Measurements from ENCODE around the gene NINJ1.

The NINJ1 gene, protein sequence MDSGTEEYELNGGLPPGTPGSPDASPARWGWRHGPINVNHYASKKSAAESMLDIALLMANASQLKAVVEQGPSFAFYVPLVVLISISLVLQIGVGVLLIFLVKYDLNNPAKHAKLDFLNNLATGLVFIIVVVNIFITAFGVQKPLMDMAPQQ

GRCh38 chr9:93134015-93134739 is at the start of gene NINJ1:
NINJ1 (minus strand) TSS chr9:93134251; CDS start chr9:93134217, 34 bp downstream.
- no peak for DNase-seq

- no peak for DNase-seq
Measured at GRCh38 chr9:93183131-93183662, 49.1 kb upstream of the NINJ1 start.

- DNase-seq, result no peak
Measured at GRCh38 chr9:93182572-93182971, 48.5 kb upstream of the NINJ1 start.

- DNase-seq, result no peak
Measured at GRCh38 chr9:93181672-93182435, 47.8 kb upstream of the NINJ1 start.

- no peak for DNase-seq
Measured at GRCh38 chr9:93180938-93181337, 46.9 kb upstream of the NINJ1 start.

- DNase-seq, result no peak
Measured at GRCh38 chr9:93178851-93179786, 45.1 kb upstream of the NINJ1 start.

- no peak for DNase-seq
Measured at GRCh38 chr9:93177676-93178075, 43.6 kb upstream of the NINJ1 start.

GRCh38 chr9:93174976-93175375 is 40.9 kb upstream of the NINJ1 start:
- DNase-seq, result no peak

- no peak for DNase-seq
Measured at GRCh38 chr9:93173365-93174051, 39.5 kb upstream of the NINJ1 start.

DNA sequence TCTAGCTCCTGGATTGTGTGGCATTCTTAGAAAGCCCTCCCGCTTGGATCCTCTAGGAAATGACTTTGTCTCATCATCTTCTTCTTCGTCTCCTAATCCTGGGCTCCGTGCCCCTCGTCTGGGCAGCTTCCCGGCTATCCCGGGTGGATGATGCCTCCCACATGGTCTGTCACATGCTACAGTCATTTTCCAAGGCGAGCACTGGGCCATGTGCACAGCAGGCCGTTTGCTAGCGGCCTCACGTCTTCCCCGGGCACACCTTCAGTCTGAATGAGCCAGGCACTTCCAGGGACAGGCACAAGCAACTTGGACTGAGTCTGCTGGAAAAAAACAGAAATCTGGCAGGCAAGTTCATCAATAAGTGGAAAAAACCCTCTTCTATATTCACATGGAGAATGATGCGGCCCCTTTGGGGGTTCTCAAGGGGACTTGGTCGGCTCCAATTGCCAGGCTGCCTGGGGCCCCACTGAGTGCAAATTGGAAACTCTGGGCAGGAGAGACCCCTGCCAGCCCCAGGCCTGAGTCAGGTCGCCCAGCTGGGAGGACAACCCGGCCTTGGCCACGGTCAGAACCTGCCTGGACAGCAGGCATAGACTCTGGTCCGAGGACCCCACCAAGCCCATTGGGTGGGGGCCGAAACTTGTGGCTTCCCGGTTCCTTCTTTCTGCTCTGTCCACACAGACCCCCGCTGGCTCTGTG is 38.8 kb upstream of the NINJ1 start:
- no peak for DNase-seq

DNA sequence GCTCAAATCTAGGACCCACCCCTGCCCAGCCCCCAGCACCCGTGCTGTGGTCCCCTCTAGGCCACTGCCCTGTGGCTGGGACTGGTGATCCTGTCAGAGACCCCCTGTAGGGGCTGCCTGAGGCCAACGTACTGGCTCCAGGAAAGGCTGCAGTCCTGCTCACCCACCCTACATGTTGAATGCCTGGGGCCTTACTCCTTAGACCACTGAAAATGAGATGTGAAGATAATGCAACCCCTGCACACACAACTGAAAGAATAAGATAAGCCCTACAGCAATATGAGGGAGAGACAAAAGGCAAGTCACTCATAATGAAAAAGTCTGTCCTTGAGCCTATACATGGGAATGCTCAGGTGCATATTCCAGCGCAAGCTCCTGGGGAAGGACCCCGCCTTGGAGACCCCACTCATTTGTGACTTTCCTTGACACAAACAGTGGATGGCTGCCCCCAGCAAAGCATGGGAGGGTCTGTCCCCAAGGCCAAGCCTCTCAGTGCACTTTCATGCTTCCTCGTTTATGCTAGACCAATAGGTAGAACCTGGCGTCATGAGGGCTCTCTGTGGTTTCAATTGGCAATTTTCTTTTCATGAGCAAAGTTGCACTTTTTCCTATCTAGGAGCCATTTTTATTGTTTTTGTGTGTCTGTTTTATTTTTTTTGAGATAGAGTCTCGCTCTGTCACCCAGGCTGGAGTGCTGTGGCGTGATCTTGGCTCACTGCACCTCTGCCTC is 37.4 kb upstream of the NINJ1 start:
- DNase-seq, result no peak

DNA sequence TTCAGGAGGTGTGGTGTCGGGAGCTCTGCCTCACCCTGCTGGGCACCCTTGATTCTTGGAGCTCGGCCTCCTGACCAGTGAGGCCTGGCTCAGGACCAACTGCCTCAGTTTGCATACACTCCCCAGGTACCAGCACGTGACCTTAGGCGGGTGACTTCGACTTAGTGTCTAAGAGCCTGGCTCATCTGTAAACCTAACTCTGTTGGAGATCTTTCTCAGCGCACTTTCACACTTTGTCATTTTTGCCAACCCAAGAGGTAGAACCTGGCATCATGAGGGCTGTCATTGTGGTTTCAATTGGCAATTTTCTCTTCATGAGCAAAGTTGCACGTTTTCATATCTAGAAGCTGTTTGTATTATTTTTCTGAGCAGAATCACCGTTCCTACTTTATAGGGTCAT is 36.5 kb upstream of the NINJ1 start:
- DNase-seq, result no peak

- no peak for DNase-seq
Measured at GRCh38 chr9:93169444-93169843, 35.4 kb upstream of the NINJ1 start.

- DNase-seq, result no peak
Measured at GRCh38 chr9:93168581-93168980, 34.5 kb upstream of the NINJ1 start.

DNA sequence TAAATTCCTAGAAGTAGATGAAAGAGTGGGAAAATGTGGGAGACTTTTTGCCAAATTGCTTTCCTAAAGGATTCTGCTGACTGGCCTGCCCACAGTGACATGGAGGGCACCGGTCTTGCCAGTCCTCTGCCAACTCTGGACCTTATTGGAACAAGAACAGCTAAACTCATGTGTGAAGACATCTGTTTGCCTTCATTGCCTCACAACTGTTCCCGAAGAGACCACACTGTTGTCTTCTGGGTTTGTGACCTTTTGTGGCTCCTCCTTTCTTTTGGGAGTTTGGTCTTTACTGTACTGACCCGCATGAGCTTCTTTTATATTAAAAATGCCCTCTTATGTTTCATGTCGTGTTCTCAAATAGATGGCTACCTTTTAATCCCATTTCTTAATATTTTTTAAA is 33.8 kb upstream of the NINJ1 start:
- no peak for DNase-seq

DNA sequence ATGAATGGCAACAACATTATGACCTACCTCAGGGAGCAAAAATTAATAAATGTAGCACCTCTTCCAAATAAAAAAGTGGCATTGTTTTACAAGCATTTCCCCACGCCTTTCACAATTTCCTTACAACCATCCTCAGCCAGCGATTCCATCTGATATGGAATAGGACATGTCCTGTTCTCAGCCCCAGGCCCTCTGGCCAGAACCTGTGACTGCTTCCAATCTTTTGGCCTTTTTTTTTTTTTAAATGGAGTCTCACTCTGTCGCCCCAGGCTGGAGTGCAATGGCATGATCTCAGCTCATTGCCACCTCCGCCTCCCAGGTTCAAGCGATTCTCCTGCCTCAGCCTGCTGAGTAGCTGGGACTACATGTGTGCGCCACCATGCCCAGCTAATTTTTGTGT is 33.1 kb upstream of the NINJ1 start:
- no peak for DNase-seq

GRCh38 chr9:93166699-93167098 is 32.6 kb upstream of the NINJ1 start:
- no peak for DNase-seq

- DNase-seq, result no peak
Measured at GRCh38 chr9:93164085-93164484, 30.0 kb upstream of the NINJ1 start.

DNA sequence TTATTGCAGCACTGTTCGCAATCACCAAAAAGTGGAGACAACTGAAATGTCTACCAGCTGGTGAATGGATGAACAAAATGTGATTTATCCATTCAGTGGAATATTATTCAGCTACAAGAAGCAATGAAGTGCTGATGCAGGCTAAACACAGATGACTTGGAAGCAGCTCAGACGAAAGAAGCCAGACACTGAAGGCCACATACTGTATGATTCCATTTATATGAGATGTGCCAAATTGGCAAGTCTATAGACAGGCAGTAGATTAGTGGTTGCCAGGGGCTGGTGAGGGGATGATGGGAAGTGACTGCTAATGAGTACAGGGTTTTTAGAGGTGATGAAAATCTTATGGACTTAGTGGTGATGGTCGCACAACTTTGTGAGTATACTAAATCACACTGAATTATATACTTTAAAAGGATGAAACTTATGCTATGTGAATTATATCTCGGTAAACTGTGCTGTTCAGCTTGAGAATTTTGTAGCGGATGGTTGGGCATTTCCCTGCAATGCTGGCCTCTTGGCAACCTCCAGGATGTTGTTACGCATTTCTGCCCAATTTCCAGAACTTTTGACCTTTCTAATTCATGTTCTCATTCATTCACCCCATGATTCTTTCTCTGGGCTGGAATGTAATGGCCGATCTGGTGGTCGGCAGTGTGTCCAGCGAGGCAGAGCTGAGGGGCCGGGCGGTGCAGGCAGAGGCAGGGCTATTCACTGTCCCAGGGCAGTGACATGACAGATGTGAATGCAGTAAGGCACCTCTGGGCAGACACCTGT is 27.9 kb upstream of the NINJ1 start:
- DNase-seq, result no peak

All from SHP77 treated with DMSO at 0.1 percent for 48 hours (cell line).